NCI-H748 (cell line): Measurements from ENCODE around the gene CTDSP2.

Experiments
- DNase-seq: peaks from one replicate; lab custom pipeline; 2025; ENCODE audit not compliant: unreplicated experiment; lab: John Stamatoyannopoulos, UW

CTDSP2 gene

GRCh38 chr12:57817261-57817989, 29.1 kb downstream of the CTDSP2 start:
- DNase-seq: no peak

GRCh38 chr12:57816855-57817151, 29.7 kb downstream of the CTDSP2 start:
- DNase-seq: no peak

GRCh38 chr12:57816001-57816854, 30.3 kb downstream of the CTDSP2 start:
- no peak for DNase-seq

GRCh38 chr12:57815177-57816000, 31.1 kb downstream of the CTDSP2 start:
- DNase-seq: peak; percentile 49

GRCh38 chr12:57813971-57814772, 32.4 kb downstream of the CTDSP2 start:
- no peak for DNase-seq

- no peak for DNase-seq
Observed at GRCh38 chr12:57813111-57813970, 33.2 kb downstream of the CTDSP2 start.

GRCh38 chr12:57811028-57811755, 35.3 kb downstream of the CTDSP2 start:
- no peak for DNase-seq

GRCh38 chr12:57810450-57810849, 36.1 kb downstream of the CTDSP2 start:
- no peak for DNase-seq

- no peak for DNase-seq
Observed at GRCh38 chr12:57809425-57809824, 37.1 kb downstream of the CTDSP2 start.

GRCh38 chr12:57808351-57808750, 38.2 kb downstream of the CTDSP2 start:
- no peak for DNase-seq

GRCh38 chr12:57807285-57807684, 39.2 kb downstream of the CTDSP2 start:
- DNase-seq: no peak

- DNase-seq: no peak
Observed at GRCh38 chr12:57806677-57807076, 39.9 kb downstream of the CTDSP2 start.

GRCh38 chr12:57803319-57803893, 43.1 kb downstream of the CTDSP2 start:
- peak; percentile 26 for DNase-seq

- DNase-seq: no peak
Observed at GRCh38 chr12:57802607-57803006, 43.9 kb downstream of the CTDSP2 start.

GRCh38 chr12:57800965-57801364, 45.6 kb downstream of the CTDSP2 start:
- no peak for DNase-seq

- no peak for DNase-seq
Observed at GRCh38 chr12:57797933-57798332, 48.6 kb downstream of the CTDSP2 start.

GRCh38 chr12:57796996-57797395, 49.5 kb downstream of the CTDSP2 start:
- DNase-seq: no peak

- no peak for DNase-seq
Observed at GRCh38 chr12:57795354-57795753, 51.2 kb downstream of the CTDSP2 start.

GRCh38 chr12:57793920-57794319, 52.6 kb downstream of the CTDSP2 start:
- no peak for DNase-seq
